Measurements from ENCODE around the gene TNNI3K. TPM values are rescaled to one million over a fixed set of nuclear protein-coding genes. Genes with fewer than 3 reads are reported as not detected.
A peak's percentile ranks its signal among the peaks of the same experiment; 100 is the strongest.

TNNI3K gene
- total RNA-seq, 1 donor from 2014 or later = not detected

GRCh38 chr1:74197657-74198552, 37.3 kb upstream of the TNNI3K start, which contains the start of the genes FPGT and LRRIQ3:
Gene FPGT (plus strand): TSS chr1:74198242. CDS start chr1:74198279, 37 bp downstream.
Gene LRRIQ3 (minus strand): TSS chr1:74198176. CDS start chr1:74183684, 14,492 bp downstream.
- Histone ChIP-seq H3K9me3 (no peaks in the 10 kb centered on the region), H3K4me3 (peak within 1 kb of the TSS; percentile 70 to 74), H3K27me3 (no peaks in the 10 kb centered on the region), H3K27ac (peak within 1 kb of the TSS; percentile 59), H3K4me1 (peaks cover 15% of the 10 kb centered on the region), H3K36me3 (peaks cover 0 to 4% of the 10 kb centered on the region in 2 donors)
- intact Hi-C loops (cut with DNase I) = no loop called here
- TF ChIP-seq CTCF (IDR thresholded peaks at IDR 0.05) = no peak
- TF ChIP-seq POLR2AphosphoS5 (IDR thresholded peaks at IDR 0.05; ENCODE audit: insufficient read depth in 1 of 2, low read depth in 1 of 2) = peak; percentile 81 to 89
- peak in 1 of 2 donors; percentile 43 for TF ChIP-seq POLR2A (IDR thresholded peaks at IDR 0.05)
- DNase-seq (ENCODE audit: extremely low spot score in 2 of 2) = peak; percentile 94 to 96

- Histone ChIP-seq H3K27me3 (no peaks in the 10 kb centered on the region), H3K4me3 (no peak overlapping the region), H3K9me3 (no peaks in the 10 kb centered on the region), H3K4me1 (peaks cover 15% of the 10 kb centered on the region), H3K27ac (no peak overlapping the region), H3K36me3 (peaks cover 0 to 8% of the 10 kb centered on the region in 2 donors)
- no peak for TF ChIP-seq CTCF (IDR thresholded peaks at IDR 0.05)
- TF ChIP-seq POLR2AphosphoS5 (IDR thresholded peaks at IDR 0.05; ENCODE audit: insufficient read depth in 1 of 2, low read depth in 1 of 2) = no peak
- TF ChIP-seq POLR2A (IDR thresholded peaks at IDR 0.05) = no peak
- intact Hi-C loops (cut with DNase I) = no loop called here
- no peak for DNase-seq (ENCODE audit: extremely low spot score in 2 of 2)
Measured at GRCh38 chr1:74199504-74199903, 35.7 kb upstream of the TNNI3K start.

GRCh38 chr1:74205266-74205665, 29.9 kb upstream of the TNNI3K start:
- intact Hi-C loops (cut with DNase I) = no loop called here
- no peak for TF ChIP-seq POLR2A (IDR thresholded peaks at IDR 0.05)
- TF ChIP-seq CTCF (IDR thresholded peaks at IDR 0.05) = no peak
- no peak for TF ChIP-seq POLR2AphosphoS5 (IDR thresholded peaks at IDR 0.05; ENCODE audit: insufficient read depth in 1 of 2, low read depth in 1 of 2)
- H3K36me3 ChIP-seq = peaks cover 0 to 26% of the 10 kb centered on the region in 2 donors
- H3K27me3 ChIP-seq = no peaks in the 10 kb centered on the region
- no peaks in the 10 kb centered on the region for H3K9me3 ChIP-seq
- H3K4me1 ChIP-seq = no peaks in the 10 kb centered on the region
- no peak overlapping the region for H3K27ac ChIP-seq
- H3K4me3 ChIP-seq = no peak overlapping the region
- DNase-seq (ENCODE audit: extremely low spot score in 2 of 2) = no peak

- intact Hi-C loops (cut with DNase I) = loop anchor here (10.0 kb wide), 1 partner anchor 70 kb away; no protein-coding TSS in a partner anchor
- Histone ChIP-seq H3K27ac (no peak overlapping the region), H3K4me3 (no peak overlapping the region), H3K36me3 (no peaks in the 10 kb centered on the region), H3K4me1 (no peaks in the 10 kb centered on the region), H3K27me3 (no peaks in the 10 kb centered on the region), H3K9me3 (no peaks in the 10 kb centered on the region)
- TF ChIP-seq POLR2A (IDR thresholded peaks at IDR 0.05) (no peak), POLR2AphosphoS5 (IDR thresholded peaks at IDR 0.05; ENCODE audit: insufficient read depth in 1 of 2, low read depth in 1 of 2) (no peak), CTCF (IDR thresholded peaks at IDR 0.05) (no peak)
- DNase-seq (ENCODE audit: extremely low spot score in 2 of 2) = no peak
Measured at GRCh38 chr1:74215229-74215628, 20.0 kb upstream of the TNNI3K start.

- Histone ChIP-seq H3K4me3 (no peak overlapping the region), H3K27me3 (no peaks in the 10 kb centered on the region), H3K27ac (no peak overlapping the region), H3K4me1 (no peaks in the 10 kb centered on the region), H3K36me3 (no peaks in the 10 kb centered on the region), H3K9me3 (peaks cover 5% of the 10 kb centered on the region)
- intact Hi-C loops (cut with DNase I) = no loop called here
- DNase-seq (ENCODE audit: extremely low spot score in 2 of 2) = no peak
- TF ChIP-seq CTCF (IDR thresholded peaks at IDR 0.05) = no peak
- no peak for TF ChIP-seq POLR2AphosphoS5 (IDR thresholded peaks at IDR 0.05; ENCODE audit: insufficient read depth in 1 of 2, low read depth in 1 of 2)
- no peak for TF ChIP-seq POLR2A (IDR thresholded peaks at IDR 0.05)
Measured at GRCh38 chr1:74222701-74223100, 12.5 kb upstream of the TNNI3K start.
